Tracheal epithelial cell (primary cell): ENCODE results near the gene OLIG2. TPM values are rescaled to one million over a fixed set of nuclear protein-coding genes. Genes with fewer than 3 reads are reported as not detected.

ENCODE experiments used
- total RNA-seq: library from RNA; depleted of rRNA; stranded (reverse); fragments of >200 nt; gene quantifications from 2 replicates; pipeline ENCODE4 v1.2.1, GENCODE V29; 2014

OLIG2 gene
- total RNA-seq: not detected in 2 replicates

DNA sequence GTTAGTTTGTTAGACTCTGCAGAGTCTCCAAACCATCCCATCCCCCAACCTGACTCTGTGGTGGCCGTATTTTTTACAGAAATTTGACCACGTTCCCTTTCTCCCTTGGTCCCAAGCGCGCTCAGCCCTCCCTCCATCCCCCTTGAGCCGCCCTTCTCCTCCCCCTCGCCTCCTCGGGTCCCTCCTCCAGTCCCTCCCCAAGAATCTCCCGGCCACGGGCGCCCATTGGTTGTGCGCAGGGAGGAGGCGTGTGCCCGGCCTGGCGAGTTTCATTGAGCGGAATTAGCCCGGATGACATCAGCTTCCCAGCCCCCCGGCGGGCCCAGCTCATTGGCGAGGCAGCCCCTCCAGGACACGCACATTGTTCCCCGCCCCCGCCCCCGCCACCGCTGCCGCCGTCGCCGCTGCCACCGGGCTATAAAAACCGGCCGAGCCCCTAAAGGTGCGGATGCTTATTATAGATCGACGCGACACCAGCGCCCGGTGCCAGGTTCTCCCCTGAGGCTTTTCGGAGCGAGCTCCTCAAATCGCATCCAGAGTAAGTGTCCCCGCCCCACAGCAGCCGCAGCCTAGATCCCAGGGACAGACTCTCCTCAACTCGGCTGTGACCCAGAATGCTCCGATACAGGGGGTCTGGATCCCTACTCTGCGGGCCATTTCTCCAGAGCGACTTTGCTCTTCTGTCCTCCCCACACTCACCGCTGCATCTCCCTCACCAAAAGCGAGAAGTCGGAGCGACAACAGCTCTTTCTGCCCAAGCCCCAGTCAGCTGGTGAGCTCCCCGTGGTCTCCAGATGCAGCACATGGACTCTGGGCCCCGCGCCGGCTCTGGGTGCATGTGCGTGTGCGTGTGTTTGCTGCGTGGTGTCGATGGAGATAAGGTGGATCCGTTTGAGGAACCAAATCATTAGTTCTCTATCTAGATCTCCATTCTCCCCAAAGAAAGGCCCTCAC lies at the start of gene OLIG2:
TSS of gene OLIG2 (plus strand) at position 447 of the 954 bp plus-strand sequence. CDS start 928 bp downstream, outside the sequence.

DNA sequence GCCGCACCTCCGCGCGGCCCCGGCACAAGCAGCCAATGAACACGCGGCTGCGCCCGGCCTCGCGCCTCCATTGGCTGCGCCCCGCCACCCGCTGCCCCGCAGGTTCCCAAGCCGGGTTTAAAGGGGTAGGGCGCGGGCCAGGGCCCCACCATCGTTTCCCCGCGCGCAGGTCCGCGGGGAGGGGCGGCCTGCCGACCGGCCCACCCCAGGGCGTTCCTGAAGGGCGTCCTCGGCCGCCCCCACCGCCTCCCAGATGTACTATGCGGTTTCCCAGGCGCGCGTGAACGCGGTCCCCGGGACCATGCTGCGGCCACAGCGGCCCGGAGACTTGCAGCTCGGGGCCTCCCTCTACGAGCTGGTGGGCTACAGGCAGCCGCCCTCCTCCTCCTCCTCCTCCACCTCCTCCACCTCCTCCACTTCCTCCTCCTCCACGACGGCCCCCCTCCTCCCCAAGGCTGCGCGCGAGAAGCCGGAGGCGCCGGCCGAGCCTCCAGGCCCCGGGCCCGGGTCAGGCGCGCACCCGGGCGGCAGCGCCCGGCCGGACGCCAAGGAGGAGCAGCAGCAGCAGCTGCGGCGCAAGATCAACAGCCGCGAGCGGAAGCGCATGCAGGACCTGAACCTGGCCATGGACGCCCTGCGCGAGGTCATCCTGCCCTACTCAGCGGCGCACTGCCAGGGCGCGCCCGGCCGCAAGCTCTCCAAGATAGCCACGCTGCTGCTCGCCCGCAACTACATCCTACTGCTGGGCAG lies 44.4 kb downstream of the OLIG2 start, which contains the start of gene OLIG1:
TSS of gene OLIG1 (plus strand) at position 148 of the 750 bp plus-strand sequence. CDS start at position 254, 106 bp downstream.

Other genes starting within 250 kb of the OLIG2 start
- not detected in 2 replicates for gene OLIG1, start 44.2 kb downstream of the OLIG2 start, total RNA-seq
- gene IFNAR2, start 204.0 kb downstream of the OLIG2 start, total RNA-seq: 3.4 and 4.7 TPM in 2 replicates
- 29.6 and 31.1 TPM in 2 replicates for gene IL10RB, start 240.4 kb downstream of the OLIG2 start, total RNA-seq